HCT116 (cell line): ENCODE results near the gene FRMD7. TPM values are rescaled to one million over a fixed set of nuclear protein-coding genes. Genes with fewer than 3 reads are reported as not detected.

Source experiments
- ATAC-seq: fragments of 200-7000 bp; cut with Tn5 transposase; 2 replicates; pipeline ENCODE4 v1.9.1; 2020; ENCODE audit warnings: mild to moderate bottlenecking, moderate library complexity
- BruUV-seq: library from RNA; stranded (reverse); fragments of 400-500 nt; replicated peaks from 2 replicates; lab custom pipeline; 2021; lab: Mats Ljungman, UMichigan
- CTCF ChIA-PET: fragments of 300-600 bp; sonication (Branson Sonifier 250); formaldehyde crosslinking; loops from one replicate; lab custom pipeline; 2021; ENCODE audit warnings: antibody characterized with exemption; lab: Charles Lee
- POLR2A ChIA-PET: fragments of 300-600, 350-600 bp; sonication (Branson Sonifier 250); formaldehyde crosslinking; loops from one replicate; lab custom pipeline; 2021; ENCODE audit warnings: antibody characterized with exemption; lab: Charles Lee
- RAD21 ChIA-PET, 2 experiments: fragments of 300-600 bp; sonication (Branson Sonifier 250); formaldehyde crosslinking; loops; one replicate each; lab custom pipeline; 2023; ENCODE audit warnings: low total read pairs in 2 of 2; ENCODE audit not compliant: uncharacterized antibody in 2 of 2, unreplicated experiment in 2 of 2, low non-redundant PET in 1 of 2; lab: Charles Lee
- DNase-seq: peaks from one replicate; pipeline ENCODE4 v3.0.0-alpha.2; 2010; ENCODE audit warnings: low read depth, low spot score
- H2AFZ ChIP-seq: fragments of 200-600 bp; shearing (Covaris generic), sonication (generic); 2 replicates; pipeline ENCODE4 v1.6.1; 2017; ENCODE audit warnings: low read depth, mixed run types, mixed read lengths, antibody characterized with exemption, low read length; ENCODE audit not compliant: poor library complexity, severe bottlenecking
- H3K27ac ChIP-seq: 2 replicates; pipeline ENCODE4 v1.5.1; 2012; ENCODE audit warnings: low read depth, low read length
- H3K27me3 ChIP-seq: fragments of 200-600 bp; sonication (generic); 2 replicates; pipeline ENCODE4 v1.6.1; 2016; ENCODE audit warnings: mixed run types, low read length, mixed read lengths; ENCODE audit not compliant: insufficient read depth
- H3K36me3 ChIP-seq, 2 experiments: fragments of 200-500 bp in 1 of 2; fragments of 200-600 bp in 1 of 2; sonication (Bioruptor generic) in 1 of 2; sonication (generic) in 1 of 2; 2 replicates each; pipeline versions ENCODE4 v1.5.1 to v1.6.1; 2014 to 2016; ENCODE audit warnings: low read length in 2 of 2, inconsistent platforms in 1 of 2, mixed read lengths in 1 of 2, mixed run types in 1 of 2; ENCODE audit not compliant: insufficient read depth in 2 of 2, control insufficient read depth in 1 of 2
- H3K4me1 ChIP-seq, 2 experiments: fragments of 200-600 bp in 1 of 2; sonication (generic) in 1 of 2; 2 replicates each; pipeline versions ENCODE4 v1.5.1 to v1.6.1; 2012 to 2017; ENCODE audit warnings: low read length in 2 of 2, inconsistent platforms in 1 of 2, mild to moderate bottlenecking in 1 of 2, mixed read lengths in 1 of 2, mixed run types in 1 of 2, moderate library complexity in 1 of 2; ENCODE audit not compliant: insufficient read depth in 2 of 2, control insufficient read depth in 1 of 2
- H3K4me2 ChIP-seq: fragments of 200-600 bp; sonication (generic); 2 replicates; pipeline ENCODE4 v1.6.1; 2017; ENCODE audit warnings: mixed run types, low read length, mixed read lengths
- H3K4me3 ChIP-seq, 2 experiments: fragments of 200-600 bp in 1 of 2; sonication (generic) in 1 of 2; replicated peaks in 1 of 2; 2 replicates each; pipeline ENCODE4 v1.5.1; 2011 to 2016; ENCODE audit warnings: low read length in 2 of 2, control low read depth in 1 of 2, low read depth in 1 of 2, mild to moderate bottlenecking in 1 of 2, mixed read lengths in 1 of 2, mixed run types in 1 of 2
- H3K79me2 ChIP-seq: fragments of 200-600 bp; sonication (generic); 2 replicates; pipeline ENCODE4 v1.6.1; 2017; ENCODE audit warnings: mild to moderate bottlenecking, mixed run types, low read length, moderate library complexity, mixed read lengths; ENCODE audit not compliant: insufficient read depth
- H3K9ac ChIP-seq: fragments of 200-600 bp; sonication (generic); 2 replicates; pipeline ENCODE4 v1.6.1; 2016; ENCODE audit warnings: low read length, mixed read lengths
- H3K9me2 ChIP-seq: fragments of 200-600 bp; sonication (generic), shearing (Covaris generic); 2 replicates; pipeline ENCODE4 v1.6.1; 2017; ENCODE audit warnings: mixed run types, mild to moderate bottlenecking, moderate library complexity; ENCODE audit not compliant: insufficient read depth
- H3K9me3 ChIP-seq, 2 experiments: fragments of 200-500 bp in 1 of 2; fragments of 200-600 bp in 1 of 2; sonication (Bioruptor generic) in 1 of 2; sonication (generic) in 1 of 2; 2 replicates each; pipeline ENCODE4 v1.6.1; 2014 to 2017; ENCODE audit warnings: low read length in 2 of 2, mixed read lengths in 2 of 2, inconsistent platforms in 1 of 2, low read depth in 1 of 2, mild to moderate bottlenecking in 1 of 2, mixed run types in 1 of 2, moderate library complexity in 1 of 2; ENCODE audit not compliant: control insufficient read depth in 1 of 2, insufficient read depth in 1 of 2
- H4K20me1 ChIP-seq: fragments of 200-600 bp; sonication (generic), shearing (Covaris generic); 2 replicates; pipeline ENCODE4 v1.6.1; 2017; ENCODE audit warnings: mixed run types, mild to moderate bottlenecking, moderate library complexity; ENCODE audit not compliant: insufficient read depth
- CBX3 ChIP-seq: IDR thresholded peaks from 2 replicates; pipeline ENCODE4 v1.6.1; 2012; ENCODE audit warnings: low read depth
- CEBPB ChIP-seq: IDR thresholded peaks from 2 replicates; pipeline ENCODE4 v1.6.1; 2012; ENCODE audit warnings: low read depth
- EGR1 ChIP-seq: IDR thresholded peaks from 2 replicates; pipeline ENCODE4 v1.6.1; 2012; ENCODE audit warnings: low read depth
- ELF1 ChIP-seq: IDR thresholded peaks from 2 replicates; pipeline ENCODE4 v1.6.1; 2012; ENCODE audit warnings: low read depth, borderline replicate concordance
- EZH2 ChIP-seq: fragments of 200-600 bp; sonication (generic); IDR thresholded peaks from 2 replicates; pipeline ENCODE4 v1.6.1; 2017; ENCODE audit warnings: antibody characterized with exemption, mixed run types
- EZH2phosphoT487 ChIP-seq: fragments of 200-600 bp; IDR thresholded peaks from 2 replicates; pipeline ENCODE4 v1.6.1; 2018; ENCODE audit warnings: antibody characterized with exemption, borderline replicate concordance
- FOSL1 ChIP-seq: IDR thresholded peaks from 2 replicates; pipeline ENCODE4 v1.6.1; 2012; ENCODE audit warnings: low read depth
- JUND ChIP-seq: IDR thresholded peaks from 2 replicates; pipeline ENCODE4 v1.6.1; 2012
- POLR2A ChIP-seq: IDR thresholded peaks from 2 replicates; pipeline ENCODE4 v1.7.0; 2011; ENCODE audit warnings: borderline replicate concordance; ENCODE audit not compliant: insufficient read depth, insufficient read length; ENCODE audit errors: extremely low read depth
- RAD21 ChIP-seq: IDR thresholded peaks from 2 replicates; pipeline ENCODE4 v1.6.1; 2012; ENCODE audit warnings: low read depth, mild to moderate bottlenecking
- SIN3A ChIP-seq: IDR thresholded peaks from 2 replicates; pipeline ENCODE4 v1.6.1; 2012; ENCODE audit warnings: low read depth
- SP1 ChIP-seq: IDR thresholded peaks from 2 replicates; pipeline ENCODE4 v1.6.1; 2012; ENCODE audit warnings: low read depth
- SRF ChIP-seq: IDR thresholded peaks from 2 replicates; pipeline ENCODE4 v1.6.1; 2012; ENCODE audit warnings: low read depth
- TCF7L2 ChIP-seq: IDR thresholded peaks from 2 replicates; pipeline ENCODE4 v1.7.0; 2011; ENCODE audit warnings: borderline replicate concordance, inconsistent platforms; ENCODE audit not compliant: insufficient read depth, insufficient read length; ENCODE audit errors: extremely low read depth
- ZFX ChIP-seq: fragments of 450-650 bp; IDR thresholded peaks from 2 replicates; pipeline ENCODE4 v1.6.1; 2017
- ZNF274 ChIP-seq: fragments of 200-500 bp; sonication (Bioruptor generic); IDR thresholded peaks from 2 replicates; pipeline ENCODE4 v1.6.1; 2014; ENCODE audit warnings: mild to moderate bottlenecking, low read depth, low read length, inconsistent platforms
- intact Hi-C: fragments of 100-400 bp; cut with micrococcal nuclease; formaldehyde crosslinking; loops from 2 replicates; pipeline ENCODE4 v1.10.0; 2022
- total RNA-seq: library from RNA; stranded (reverse); gene quantifications from one replicate; pipeline ENCODE4 v1.2.1, GENCODE V29; 2021; ENCODE audit not compliant: unreplicated experiment
- TF ChIP-seq, protein P1 (sequence below): IDR thresholded peaks from 2 replicates; pipeline ENCODE4 v1.6.1; 2012
- TF ChIP-seq, protein P2 (sequence below): IDR thresholded peaks from 2 replicates; pipeline ENCODE4 v1.6.1; 2011; ENCODE audit warnings: mild to moderate bottlenecking, low read length, moderate library complexity; ENCODE audit not compliant: insufficient replicate concordance; ENCODE audit errors: extremely low read depth
- TF ChIP-seq, protein P3 (sequence below): IDR thresholded peaks from 2 replicates; pipeline ENCODE4 v1.6.1; 2012; ENCODE audit warnings: low read depth

The FRMD7 gene
- total RNA-seq, 1 experiment from 2014 or later, result not detected

DNA sequence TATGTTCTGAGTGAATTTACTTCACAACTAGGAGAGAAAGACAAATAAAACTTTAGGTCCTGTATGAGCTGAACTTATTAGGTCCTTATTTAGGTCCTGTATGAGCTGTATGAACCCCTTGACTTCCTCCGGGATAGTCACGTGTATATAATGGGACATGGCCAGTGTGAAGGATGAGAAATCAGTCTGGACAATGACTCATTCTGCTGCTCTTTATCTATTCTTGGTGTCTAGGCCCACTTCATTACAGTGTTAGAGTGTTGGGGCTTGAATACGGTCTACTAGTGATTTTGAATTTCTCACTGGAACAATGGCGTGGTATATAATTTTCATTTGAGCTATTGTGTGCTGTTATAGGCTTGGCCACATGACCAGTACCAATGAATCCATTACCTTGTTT, 82.9 kb downstream of the FRMD7 start (continued):
- TF ChIP-seq EGR1 (no peak), ELF1 (no peak), TCF7L2 (no peak), CBX3 (no peak), EZH2phosphoT487 (no peak), POLR2A (no peak), EZH2 (no peak), ZFX (no peak)
- TF ChIP-seq, protein P1, sequence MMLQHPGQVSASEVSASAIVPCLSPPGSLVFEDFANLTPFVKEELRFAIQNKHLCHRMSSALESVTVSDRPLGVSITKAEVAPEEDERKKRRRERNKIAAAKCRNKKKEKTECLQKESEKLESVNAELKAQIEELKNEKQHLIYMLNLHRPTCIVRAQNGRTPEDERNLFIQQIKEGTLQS, result no peak

DNA sequence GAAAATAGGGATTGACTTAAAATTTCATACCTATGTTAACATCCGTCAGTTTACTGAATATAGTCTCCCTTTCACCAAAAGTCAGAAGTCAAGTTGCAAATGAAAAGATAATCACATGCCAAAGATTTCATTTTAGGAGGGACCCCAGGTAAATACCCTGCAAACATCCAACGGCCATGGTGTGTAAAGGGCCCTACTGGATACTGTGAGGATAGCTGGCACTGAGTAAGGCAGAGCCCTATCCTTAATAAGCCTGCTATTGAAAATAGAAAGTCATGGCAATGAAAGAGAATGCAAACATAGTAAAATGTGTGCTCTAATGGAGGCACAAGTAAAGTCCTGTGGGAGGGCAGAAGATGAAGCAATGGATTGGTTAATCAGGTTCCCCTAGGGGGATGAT, 83.8 kb downstream of the FRMD7 start:
- CTCF ChIA-PET, result no interaction called here
- Histone ChIP-seq H3K9me2 (no peaks in the 10 kb centered on the region), H3K27ac (no peak overlapping the region), H3K4me3 (no peak overlapping the region), H2AFZ (no peak overlapping the region), H3K27me3 (no peaks in the 10 kb centered on the region), H3K4me2 (no peak overlapping the region), H3K79me2 (no peaks in the 10 kb centered on the region; the same call in none of the 2 replicates), H3K36me3 (no peaks in the 10 kb centered on the region), H3K9ac (no peak overlapping the region), H4K20me1 (no peaks in the 10 kb centered on the region), H3K4me1 (no peaks in the 10 kb centered on the region), H3K9me3 (no peaks in the 10 kb centered on the region)
- POLR2A ChIA-PET, result no interaction called here
- intact Hi-C loops, result no loop called here
- DNase-seq, result no peak
- ATAC-seq, result no peak
- no TSS peak for BruUV-seq
- RAD21 ChIA-PET, result no interaction called here
- TF ChIP-seq JUND (no peak), FOSL1 (no peak), CEBPB (no peak), POLR2A (no peak), CBX3 (no peak), SRF (no peak), SIN3A (no peak), SP1 (no peak), EZH2 (no peak), ZNF274 (no peak), ELF1 (no peak), EGR1 (no peak), RAD21 (no peak)
- TF ChIP-seq, protein P2, sequence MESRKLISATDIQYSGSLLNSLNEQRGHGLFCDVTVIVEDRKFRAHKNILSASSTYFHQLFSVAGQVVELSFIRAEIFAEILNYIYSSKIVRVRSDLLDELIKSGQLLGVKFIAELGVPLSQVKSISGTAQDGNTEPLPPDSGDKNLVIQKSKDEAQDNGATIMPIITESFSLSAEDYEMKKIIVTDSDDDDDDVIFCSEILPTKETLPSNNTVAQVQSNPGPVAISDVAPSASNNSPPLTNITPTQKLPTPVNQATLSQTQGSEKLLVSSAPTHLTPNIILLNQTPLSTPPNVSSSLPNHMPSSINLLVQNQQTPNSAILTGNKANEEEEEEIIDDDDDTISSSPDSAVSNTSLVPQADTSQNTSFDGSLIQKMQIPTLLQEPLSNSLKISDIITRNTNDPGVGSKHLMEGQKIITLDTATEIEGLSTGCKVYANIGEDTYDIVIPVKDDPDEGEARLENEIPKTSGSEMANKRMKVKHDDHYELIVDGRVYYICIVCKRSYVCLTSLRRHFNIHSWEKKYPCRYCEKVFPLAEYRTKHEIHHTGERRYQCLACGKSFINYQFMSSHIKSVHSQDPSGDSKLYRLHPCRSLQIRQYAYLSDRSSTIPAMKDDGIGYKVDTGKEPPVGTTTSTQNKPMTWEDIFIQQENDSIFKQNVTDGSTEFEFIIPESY, result no peak
- TF ChIP-seq, protein P3, sequence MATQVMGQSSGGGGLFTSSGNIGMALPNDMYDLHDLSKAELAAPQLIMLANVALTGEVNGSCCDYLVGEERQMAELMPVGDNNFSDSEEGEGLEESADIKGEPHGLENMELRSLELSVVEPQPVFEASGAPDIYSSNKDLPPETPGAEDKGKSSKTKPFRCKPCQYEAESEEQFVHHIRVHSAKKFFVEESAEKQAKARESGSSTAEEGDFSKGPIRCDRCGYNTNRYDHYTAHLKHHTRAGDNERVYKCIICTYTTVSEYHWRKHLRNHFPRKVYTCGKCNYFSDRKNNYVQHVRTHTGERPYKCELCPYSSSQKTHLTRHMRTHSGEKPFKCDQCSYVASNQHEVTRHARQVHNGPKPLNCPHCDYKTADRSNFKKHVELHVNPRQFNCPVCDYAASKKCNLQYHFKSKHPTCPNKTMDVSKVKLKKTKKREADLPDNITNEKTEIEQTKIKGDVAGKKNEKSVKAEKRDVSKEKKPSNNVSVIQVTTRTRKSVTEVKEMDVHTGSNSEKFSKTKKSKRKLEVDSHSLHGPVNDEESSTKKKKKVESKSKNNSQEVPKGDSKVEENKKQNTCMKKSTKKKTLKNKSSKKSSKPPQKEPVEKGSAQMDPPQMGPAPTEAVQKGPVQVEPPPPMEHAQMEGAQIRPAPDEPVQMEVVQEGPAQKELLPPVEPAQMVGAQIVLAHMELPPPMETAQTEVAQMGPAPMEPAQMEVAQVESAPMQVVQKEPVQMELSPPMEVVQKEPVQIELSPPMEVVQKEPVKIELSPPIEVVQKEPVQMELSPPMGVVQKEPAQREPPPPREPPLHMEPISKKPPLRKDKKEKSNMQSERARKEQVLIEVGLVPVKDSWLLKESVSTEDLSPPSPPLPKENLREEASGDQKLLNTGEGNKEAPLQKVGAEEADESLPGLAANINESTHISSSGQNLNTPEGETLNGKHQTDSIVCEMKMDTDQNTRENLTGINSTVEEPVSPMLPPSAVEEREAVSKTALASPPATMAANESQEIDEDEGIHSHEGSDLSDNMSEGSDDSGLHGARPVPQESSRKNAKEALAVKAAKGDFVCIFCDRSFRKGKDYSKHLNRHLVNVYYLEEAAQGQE, result no peak
